Activated CD4-positive, alpha-beta T cell treated with anti-CD3 and anti-CD28 coated beads for 4 hours (primary cell): Measurements from ENCODE around the gene LDHD.

Source experiments
- DNase-seq, 2 donors: peaks; one replicate each; pipeline ENCODE4 v3.0.0-alpha.2; 2020

The LDHD gene

GRCh38 chr16:75079346-75079926 is 37.1 kb downstream of the LDHD start:
- DNase-seq, result no peak

- DNase-seq, result no peak
These were observed 37.7 kb downstream of the LDHD start for GRCh38 chr16:75078886-75079285.

- DNase-seq, result no peak
These were observed 40.8 kb downstream of the LDHD start for GRCh38 chr16:75075688-75076268.

- peak; percentile 73 to 75 for DNase-seq
These were observed 41.5 kb downstream of the LDHD start for GRCh38 chr16:75074920-75075687.

- DNase-seq, result no peak
These were observed 42.2 kb downstream of the LDHD start for GRCh38 chr16:75074304-75074793.

GRCh38 chr16:75073545-75074303 is 42.9 kb downstream of the LDHD start:
- no peak for DNase-seq

- DNase-seq, result no peak
These were observed 44.2 kb downstream of the LDHD start for GRCh38 chr16:75072239-75072947.

GRCh38 chr16:75071621-75072020 is 45.0 kb downstream of the LDHD start:
- no peak for DNase-seq

GRCh38 chr16:75070012-75070841 is 46.4 kb downstream of the LDHD start:
- no peak for DNase-seq

GRCh38 chr16:75068085-75069031 is 48.2 kb downstream of the LDHD start:
- DNase-seq, result no peak

- DNase-seq, result no peak
These were observed 49.6 kb downstream of the LDHD start for GRCh38 chr16:75066861-75067447.

- no peak for DNase-seq
These were observed 50.9 kb downstream of the LDHD start for GRCh38 chr16:75065521-75066149.

- peak in 1 of 2 donors; percentile 16 for DNase-seq
These were observed 51.5 kb downstream of the LDHD start for GRCh38 chr16:75065149-75065505.

- DNase-seq, result peak in 1 of 2 donors; percentile 14
These were observed 52.0 kb downstream of the LDHD start for GRCh38 chr16:75064403-75065148.

- DNase-seq, result no peak
These were observed 53.0 kb downstream of the LDHD start for GRCh38 chr16:75063549-75064088.

- no peak for DNase-seq
These were observed 53.6 kb downstream of the LDHD start for GRCh38 chr16:75062976-75063346.

GRCh38 chr16:75062135-75062975 is 54.2 kb downstream of the LDHD start:
- DNase-seq, result no peak
